RWPE1 (cell line): ENCODE results near the gene USP38.

Experiments used
- CTCF ChIA-PET: fragments of 350-600 bp; sonication (Branson Sonifier 250); formaldehyde crosslinking; extraction: SDS; loops from one replicate; lab custom pipeline; 2021; lab: Yijun Ruan, JAX
- POLR2A ChIA-PET: fragments of 400-600 bp; formaldehyde crosslinking; extraction: SDS; loops from one replicate; lab custom pipeline; 2020; ENCODE audit warnings: antibody characterized with exemption; ENCODE audit not compliant: low non-redundant PET; lab: Yijun Ruan, JAX
- DNase-seq: peaks from one replicate; pipeline ENCODE4 v3.0.0; 2012; ENCODE audit warnings: low spot score
- H3K27ac ChIP-seq: fragments of 450-650 bp; 2 replicates; pipeline ENCODE4 v1.5.1; 2017
- CTCF ChIP-seq: fragments of 450-650 bp; conservative IDR thresholded peaks from 2 replicates; pipeline ENCODE4 v1.5.1; 2017; ENCODE audit warnings: low read depth, mild to moderate bottlenecking

The USP38 gene

GRCh38 chr4:143178923-143179322, 5.8 kb upstream of the USP38 start:
- no peak overlapping the region for H3K27ac ChIP-seq
- POLR2A ChIA-PET: no interaction called here
- CTCF ChIA-PET: interaction anchor here (0.6 kb wide), 2 partner anchors 194 to 195 kb away, joined by 3 read pairs; no protein-coding TSS in a partner anchor
- no peak for DNase-seq
- TF ChIP-seq CTCF: no peak

- no peak for TF ChIP-seq CTCF
- ChIA-PET CTCF (no interaction called here), POLR2A (no interaction called here)
- H3K27ac ChIP-seq: peak overlapping the region; percentile 96
- DNase-seq: no peak
These were observed 1.1 kb upstream of the USP38 start for GRCh38 chr4:143183513-143184216.

- ChIA-PET POLR2A (no interaction called here), CTCF (no interaction called here)
- DNase-seq: no peak
- peak overlapping the region; percentile 96 for H3K27ac ChIP-seq
- TF ChIP-seq CTCF: no peak
These were observed 557 bp upstream of the USP38 start for GRCh38 chr4:143184217-143184502.

- DNase-seq: peak; percentile 16
These were observed 763 bp downstream of the USP38 start for GRCh38 chr4:143185253-143186107.

GRCh38 chr4:143186212-143186611, 1.5 kb downstream of the USP38 start:
- no peak overlapping the region for H3K27ac ChIP-seq
- TF ChIP-seq CTCF: no peak
- POLR2A ChIA-PET: no interaction called here
- CTCF ChIA-PET: no interaction called here
- no peak for DNase-seq

More at GRCh38 chr4:143185253-143186107, 763 bp downstream of the USP38 start:
- ChIA-PET POLR2A (interaction anchor here (1.1 kb wide), 1 partner anchor 151 kb away, joined by 5 read pairs; the partner anchor contains the start of gene GAB1), CTCF (interaction anchor here (0.7 kb wide), 1 partner anchor 142 kb away, joined by 3 read pairs; no protein-coding TSS in a partner anchor)
- TF ChIP-seq CTCF: no peak
- H3K27ac ChIP-seq: peak overlapping the region; percentile 96

GRCh38 chr4:143186649-143187048, 1.9 kb downstream of the USP38 start:
- no peak for TF ChIP-seq CTCF
- H3K27ac ChIP-seq: no peak overlapping the region
- DNase-seq: no peak
- POLR2A ChIA-PET: no interaction called here
- CTCF ChIA-PET: interaction anchor here (0.7 kb wide), 1 partner anchor 40 kb away, joined by 3 read pairs; no protein-coding TSS in a partner anchor
